HEK293 (cell line): Measurements from ENCODE around the gene THRA.

Experiments used
- CTCF ChIP-seq: fragments of 450-650 bp; formaldehyde crosslinking; IDR thresholded peaks from 2 replicates; pipeline ENCODE4 v1.5.1; 2016; ENCODE audit warnings: missing biosample characterization, missing genetic modification characterization
- FEZF1 ChIP-seq: fragments of 450-650 bp; formaldehyde crosslinking; IDR thresholded peaks from 2 replicates; pipeline ENCODE4 v1.5.1; 2016; ENCODE audit warnings: missing biosample characterization, missing genetic modification characterization
- GLIS2 ChIP-seq: fragments of 450-650 bp; formaldehyde crosslinking; IDR thresholded peaks from 2 replicates; pipeline ENCODE4 v1.5.1; 2016; ENCODE audit warnings: missing biosample characterization, missing genetic modification characterization
- KLF16 ChIP-seq: fragments of 450-650 bp; formaldehyde crosslinking; IDR thresholded peaks from 2 replicates; pipeline ENCODE4 v1.5.1; 2017; ENCODE audit warnings: missing biosample characterization, missing genetic modification characterization
- PATZ1 ChIP-seq: fragments of 450-650 bp; formaldehyde crosslinking; IDR thresholded peaks from 2 replicates; pipeline ENCODE4 v1.5.1; 2016; ENCODE audit warnings: missing biosample characterization, missing genetic modification characterization
- SP2 ChIP-seq: fragments of 450-650 bp; formaldehyde crosslinking; IDR thresholded peaks from 2 replicates; pipeline ENCODE4 v1.5.1; 2016; ENCODE audit warnings: missing biosample characterization, missing genetic modification characterization
- ZBTB44 ChIP-seq: fragments of 450-650 bp; IDR thresholded peaks from 2 replicates; pipeline ENCODE4 v1.5.1; 2018; ENCODE audit warnings: missing biosample characterization, mild to moderate bottlenecking, missing genetic modification characterization
- ZNF138 ChIP-seq: fragments of 450-650 bp; formaldehyde crosslinking; IDR thresholded peaks from 2 replicates; pipeline ENCODE4 v1.5.1; 2016; ENCODE audit warnings: missing biosample characterization, missing genetic modification characterization, borderline replicate concordance
- ZNF302 ChIP-seq: fragments of 450-650 bp; formaldehyde crosslinking; IDR thresholded peaks from 2 replicates; pipeline ENCODE4 v1.5.1; 2016; ENCODE audit warnings: missing biosample characterization, missing genetic modification characterization, low read depth
- ZNF354C ChIP-seq: fragments of 450-650 bp; formaldehyde crosslinking; IDR thresholded peaks from 2 replicates; pipeline ENCODE4 v1.5.1; 2016; ENCODE audit warnings: missing biosample characterization, missing genetic modification characterization, low read depth, borderline replicate concordance
- ZNF416 ChIP-seq: fragments of 450-650 bp; formaldehyde crosslinking; IDR thresholded peaks from 2 replicates; pipeline ENCODE4 v1.5.1; 2016; ENCODE audit warnings: missing biosample characterization, missing genetic modification characterization
- ZNF510 ChIP-seq: fragments of 450-650 bp; formaldehyde crosslinking; IDR thresholded peaks from 2 replicates; pipeline ENCODE4 v1.5.1; 2018; ENCODE audit warnings: mild to moderate bottlenecking, missing genetic modification characterization, missing biosample characterization; ENCODE audit not compliant: insufficient replicate concordance
- ZNF561 ChIP-seq: fragments of 450-650 bp; IDR thresholded peaks from 2 replicates; pipeline ENCODE4 v1.5.1; 2018; ENCODE audit warnings: missing biosample characterization, missing genetic modification characterization, borderline replicate concordance
- ZNF629 ChIP-seq: fragments of 450-650 bp; formaldehyde crosslinking; IDR thresholded peaks from 2 replicates; pipeline ENCODE4 v1.5.1; 2017; ENCODE audit warnings: missing biosample characterization, missing genetic modification characterization
- ZNF704 ChIP-seq: fragments of 450-650 bp; formaldehyde crosslinking; IDR thresholded peaks from 2 replicates; pipeline ENCODE4 v1.5.1; 2016; ENCODE audit warnings: missing biosample characterization, missing genetic modification characterization
- ZSCAN18 ChIP-seq: fragments of 450-650 bp; formaldehyde crosslinking; IDR thresholded peaks from 2 replicates; pipeline ENCODE4 v1.5.1; 2016; ENCODE audit warnings: missing biosample characterization, missing genetic modification characterization
- TF ChIP-seq, protein P1 (sequence below): IDR thresholded peaks from 2 replicates; pipeline ENCODE4 v1.6.1; 2011; ENCODE audit warnings: mild to moderate bottlenecking, low read depth, low read length, borderline replicate concordance
- TF ChIP-seq, protein P2 (sequence below): fragments of 450-650 bp; formaldehyde crosslinking; IDR thresholded peaks from 2 replicates; pipeline ENCODE4 v1.5.1; 2016; ENCODE audit warnings: missing biosample characterization, missing genetic modification characterization, borderline replicate concordance
- TF ChIP-seq, protein P3 (sequence below): fragments of 450-650 bp; formaldehyde crosslinking; IDR thresholded peaks from 2 replicates; pipeline ENCODE4 v1.5.1; 2016; ENCODE audit warnings: missing biosample characterization, missing genetic modification characterization

THRA gene

GRCh38 chr17:40100669-40101366, 38.1 kb downstream of the THRA start (continued):
- TF ChIP-seq PATZ1 (tag by site-specific recombination), result peak; percentile 78
- TF ChIP-seq, protein P1, sequence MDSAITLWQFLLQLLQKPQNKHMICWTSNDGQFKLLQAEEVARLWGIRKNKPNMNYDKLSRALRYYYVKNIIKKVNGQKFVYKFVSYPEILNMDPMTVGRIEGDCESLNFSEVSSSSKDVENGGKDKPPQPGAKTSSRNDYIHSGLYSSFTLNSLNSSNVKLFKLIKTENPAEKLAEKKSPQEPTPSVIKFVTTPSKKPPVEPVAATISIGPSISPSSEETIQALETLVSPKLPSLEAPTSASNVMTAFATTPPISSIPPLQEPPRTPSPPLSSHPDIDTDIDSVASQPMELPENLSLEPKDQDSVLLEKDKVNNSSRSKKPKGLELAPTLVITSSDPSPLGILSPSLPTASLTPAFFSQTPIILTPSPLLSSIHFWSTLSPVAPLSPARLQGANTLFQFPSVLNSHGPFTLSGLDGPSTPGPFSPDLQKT, result no peak
- TF ChIP-seq ZNF416 (tag by site-specific recombination), result no peak
- TF ChIP-seq ZNF302 (tag by site-specific recombination), result no peak
- TF ChIP-seq, protein P2, sequence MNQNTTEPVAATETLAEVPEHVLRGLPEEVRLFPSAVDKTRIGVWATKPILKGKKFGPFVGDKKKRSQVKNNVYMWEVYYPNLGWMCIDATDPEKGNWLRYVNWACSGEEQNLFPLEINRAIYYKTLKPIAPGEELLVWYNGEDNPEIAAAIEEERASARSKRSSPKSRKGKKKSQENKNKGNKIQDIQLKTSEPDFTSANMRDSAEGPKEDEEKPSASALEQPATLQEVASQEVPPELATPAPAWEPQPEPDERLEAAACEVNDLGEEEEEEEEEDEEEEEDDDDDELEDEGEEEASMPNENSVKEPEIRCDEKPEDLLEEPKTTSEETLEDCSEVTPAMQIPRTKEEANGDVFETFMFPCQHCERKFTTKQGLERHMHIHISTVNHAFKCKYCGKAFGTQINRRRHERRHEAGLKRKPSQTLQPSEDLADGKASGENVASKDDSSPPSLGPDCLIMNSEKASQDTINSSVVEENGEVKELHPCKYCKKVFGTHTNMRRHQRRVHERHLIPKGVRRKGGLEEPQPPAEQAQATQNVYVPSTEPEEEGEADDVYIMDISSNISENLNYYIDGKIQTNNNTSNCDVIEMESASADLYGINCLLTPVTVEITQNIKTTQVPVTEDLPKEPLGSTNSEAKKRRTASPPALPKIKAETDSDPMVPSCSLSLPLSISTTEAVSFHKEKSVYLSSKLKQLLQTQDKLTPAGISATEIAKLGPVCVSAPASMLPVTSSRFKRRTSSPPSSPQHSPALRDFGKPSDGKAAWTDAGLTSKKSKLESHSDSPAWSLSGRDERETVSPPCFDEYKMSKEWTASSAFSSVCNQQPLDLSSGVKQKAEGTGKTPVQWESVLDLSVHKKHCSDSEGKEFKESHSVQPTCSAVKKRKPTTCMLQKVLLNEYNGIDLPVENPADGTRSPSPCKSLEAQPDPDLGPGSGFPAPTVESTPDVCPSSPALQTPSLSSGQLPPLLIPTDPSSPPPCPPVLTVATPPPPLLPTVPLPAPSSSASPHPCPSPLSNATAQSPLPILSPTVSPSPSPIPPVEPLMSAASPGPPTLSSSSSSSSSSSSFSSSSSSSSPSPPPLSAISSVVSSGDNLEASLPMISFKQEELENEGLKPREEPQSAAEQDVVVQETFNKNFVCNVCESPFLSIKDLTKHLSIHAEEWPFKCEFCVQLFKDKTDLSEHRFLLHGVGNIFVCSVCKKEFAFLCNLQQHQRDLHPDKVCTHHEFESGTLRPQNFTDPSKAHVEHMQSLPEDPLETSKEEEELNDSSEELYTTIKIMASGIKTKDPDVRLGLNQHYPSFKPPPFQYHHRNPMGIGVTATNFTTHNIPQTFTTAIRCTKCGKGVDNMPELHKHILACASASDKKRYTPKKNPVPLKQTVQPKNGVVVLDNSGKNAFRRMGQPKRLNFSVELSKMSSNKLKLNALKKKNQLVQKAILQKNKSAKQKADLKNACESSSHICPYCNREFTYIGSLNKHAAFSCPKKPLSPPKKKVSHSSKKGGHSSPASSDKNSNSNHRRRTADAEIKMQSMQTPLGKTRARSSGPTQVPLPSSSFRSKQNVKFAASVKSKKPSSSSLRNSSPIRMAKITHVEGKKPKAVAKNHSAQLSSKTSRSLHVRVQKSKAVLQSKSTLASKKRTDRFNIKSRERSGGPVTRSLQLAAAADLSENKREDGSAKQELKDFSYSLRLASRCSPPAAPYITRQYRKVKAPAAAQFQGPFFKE (tag by site-specific recombination), result no peak
- TF ChIP-seq ZBTB44, result no peak
- no peak; the same call in 1 of the 2 replicates for TF ChIP-seq CTCF (tag by site-specific recombination)
- TF ChIP-seq FEZF1 (tag by site-specific recombination), result peak; percentile 46
- TF ChIP-seq ZSCAN18, result no peak
- TF ChIP-seq ZNF561, result peak; percentile 77; the same call in 1 of the 2 replicates
- no peak for TF ChIP-seq ZNF510 (tag by site-specific recombination)
- TF ChIP-seq ZNF138 (tag by site-specific recombination), result no peak
- TF ChIP-seq, protein P3, sequence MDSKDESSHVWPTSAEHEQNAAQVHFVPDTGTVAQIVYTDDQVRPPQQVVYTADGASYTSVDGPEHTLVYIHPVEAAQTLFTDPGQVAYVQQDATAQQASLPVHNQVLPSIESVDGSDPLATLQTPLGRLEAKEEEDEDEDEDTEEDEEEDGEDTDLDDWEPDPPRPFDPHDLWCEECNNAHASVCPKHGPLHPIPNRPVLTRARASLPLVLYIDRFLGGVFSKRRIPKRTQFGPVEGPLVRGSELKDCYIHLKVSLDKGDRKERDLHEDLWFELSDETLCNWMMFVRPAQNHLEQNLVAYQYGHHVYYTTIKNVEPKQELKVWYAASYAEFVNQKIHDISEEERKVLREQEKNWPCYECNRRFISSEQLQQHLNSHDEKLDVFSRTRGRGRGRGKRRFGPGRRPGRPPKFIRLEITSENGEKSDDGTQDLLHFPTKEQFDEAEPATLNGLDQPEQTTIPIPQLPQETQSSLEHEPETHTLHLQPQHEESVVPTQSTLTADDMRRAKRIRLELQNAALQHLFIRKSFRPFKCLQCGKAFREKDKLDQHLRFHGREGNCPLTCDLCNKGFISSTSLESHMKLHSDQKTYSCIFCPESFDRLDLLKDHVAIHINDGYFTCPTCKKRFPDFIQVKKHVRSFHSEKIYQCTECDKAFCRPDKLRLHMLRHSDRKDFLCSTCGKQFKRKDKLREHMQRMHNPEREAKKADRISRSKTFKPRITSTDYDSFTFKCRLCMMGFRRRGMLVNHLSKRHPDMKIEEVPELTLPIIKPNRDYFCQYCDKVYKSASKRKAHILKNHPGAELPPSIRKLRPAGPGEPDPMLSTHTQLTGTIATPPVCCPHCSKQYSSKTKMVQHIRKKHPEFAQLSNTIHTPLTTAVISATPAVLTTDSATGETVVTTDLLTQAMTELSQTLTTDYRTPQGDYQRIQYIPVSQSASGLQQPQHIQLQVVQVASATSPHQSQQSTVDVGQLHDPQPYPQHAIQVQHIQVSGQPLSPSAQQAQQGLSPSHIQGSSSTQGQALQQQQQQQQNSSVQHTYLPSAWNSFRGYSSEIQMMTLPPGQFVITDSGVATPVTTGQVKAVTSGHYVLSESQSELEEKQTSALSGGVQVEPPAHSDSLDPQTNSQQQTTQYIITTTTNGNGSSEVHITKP, result peak; percentile 74
- no peak for TF ChIP-seq ZNF704 (tag by site-specific recombination)
- TF ChIP-seq ZNF629 (tag by site-specific recombination), result peak; percentile 68
- TF ChIP-seq ZNF354C (tag by site-specific recombination), result no peak
- TF ChIP-seq KLF16 (tag by site-specific recombination), result no peak
- peak; percentile 58 for TF ChIP-seq SP2 (tag by site-specific recombination)
- TF ChIP-seq GLIS2 (tag by site-specific recombination), result no peak; the same call in 1 of the 2 replicates
